IPS-20b (cell line): ENCODE results near the gene MMP20.

Source experiments
- H3K27ac ChIP-seq: one replicate; pipeline ENCODE4 v1.5.1; 2013; ENCODE audit warnings: low read length
- H3K27me3 ChIP-seq: 2 replicates; pipeline ENCODE4 v1.6.1; 2013; ENCODE audit warnings: mild to moderate bottlenecking, low read length, inconsistent platforms; ENCODE audit not compliant: insufficient read depth
- H3K36me3 ChIP-seq: 2 replicates; pipeline ENCODE4 v1.6.1; 2013; ENCODE audit warnings: low read depth, mild to moderate bottlenecking, inconsistent platforms, low read length, moderate library complexity; ENCODE audit not compliant: insufficient read depth
- H3K4me1 ChIP-seq: 2 replicates; pipeline ENCODE4 v1.6.1; 2013; ENCODE audit warnings: mild to moderate bottlenecking, control low read depth, inconsistent platforms, low read length, moderate library complexity; ENCODE audit not compliant: insufficient read depth
- H3K4me3 ChIP-seq: 2 replicates; pipeline ENCODE4 v1.5.1; 2013; ENCODE audit warnings: mild to moderate bottlenecking, low read length, inconsistent platforms
- H3K9ac ChIP-seq: 2 replicates; pipeline ENCODE4 v1.6.1; 2013; ENCODE audit warnings: low read depth, mild to moderate bottlenecking, inconsistent platforms, low read length, moderate library complexity
- H3K9me3 ChIP-seq: 2 replicates; pipeline ENCODE4 v1.6.1; 2013; ENCODE audit warnings: mild to moderate bottlenecking, low read depth, low read length, inconsistent platforms; ENCODE audit not compliant: insufficient read depth

The MMP20 gene

DNA sequence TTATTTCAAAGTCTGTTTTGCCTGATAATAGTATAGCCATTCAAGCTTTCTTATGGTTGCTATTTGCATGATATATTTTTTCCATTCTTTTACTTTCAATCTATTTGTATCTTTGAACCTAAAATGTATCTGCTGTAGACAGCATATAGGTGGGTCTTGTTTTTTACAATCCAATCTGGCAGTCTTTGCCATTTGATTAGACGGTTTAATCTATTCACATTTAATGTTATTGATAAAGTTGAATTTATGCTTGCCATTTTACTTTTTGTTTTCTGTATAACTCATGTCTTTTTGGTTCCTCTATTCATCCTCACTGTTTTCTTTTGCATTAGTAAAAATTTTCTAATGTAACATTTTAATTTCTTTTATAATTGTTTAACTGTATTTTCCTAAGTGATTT lies 37.4 kb downstream of the MMP20 start:
- Histone ChIP-seq H3K27ac (no peak overlapping the region), H3K4me3 (no peak overlapping the region), H3K9me3 (no peaks in the 10 kb centered on the region), H3K27me3 (no peaks in the 10 kb centered on the region), H3K36me3 (no peaks in the 10 kb centered on the region), H3K9ac (no peak overlapping the region), H3K4me1 (no peaks in the 10 kb centered on the region)

DNA sequence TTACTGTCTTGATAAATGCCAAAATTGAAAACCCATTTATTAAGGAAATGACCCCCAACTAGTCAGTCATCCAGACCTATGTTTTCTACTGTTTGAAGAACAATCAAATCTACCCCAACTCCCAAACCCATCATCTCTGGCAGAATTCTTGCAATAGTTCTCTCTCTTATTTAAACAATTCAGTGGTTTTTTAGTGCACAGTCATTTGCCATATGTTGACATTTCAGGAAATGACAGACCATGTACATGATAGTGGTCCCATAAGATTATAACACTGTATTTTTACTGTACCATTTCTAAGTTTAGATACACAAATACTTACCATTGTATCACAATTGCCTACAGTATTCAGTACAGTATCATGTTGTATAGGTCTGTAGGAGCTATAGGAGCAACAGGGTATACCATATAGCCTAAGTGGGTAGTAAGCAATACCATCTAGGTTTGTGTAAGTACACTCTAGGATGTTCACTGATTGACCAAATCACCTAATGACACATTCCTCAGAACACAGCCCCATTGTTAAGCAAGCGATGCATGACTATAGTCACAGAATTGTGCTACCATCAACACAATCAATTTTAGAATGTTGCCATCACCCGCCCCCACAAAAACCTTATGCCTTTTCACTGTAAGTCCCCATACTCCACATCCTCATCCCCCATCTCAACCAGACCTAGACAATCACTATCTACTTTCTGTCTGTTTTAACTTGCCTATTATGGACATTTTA lies 41.8 kb downstream of the MMP20 start:
- Histone ChIP-seq H3K27me3 (no peaks in the 10 kb centered on the region), H3K9me3 (no peaks in the 10 kb centered on the region), H3K27ac (no peak overlapping the region), H3K36me3 (no peaks in the 10 kb centered on the region), H3K4me1 (no peaks in the 10 kb centered on the region), H3K4me3 (no peak overlapping the region), H3K9ac (no peak overlapping the region)

DNA sequence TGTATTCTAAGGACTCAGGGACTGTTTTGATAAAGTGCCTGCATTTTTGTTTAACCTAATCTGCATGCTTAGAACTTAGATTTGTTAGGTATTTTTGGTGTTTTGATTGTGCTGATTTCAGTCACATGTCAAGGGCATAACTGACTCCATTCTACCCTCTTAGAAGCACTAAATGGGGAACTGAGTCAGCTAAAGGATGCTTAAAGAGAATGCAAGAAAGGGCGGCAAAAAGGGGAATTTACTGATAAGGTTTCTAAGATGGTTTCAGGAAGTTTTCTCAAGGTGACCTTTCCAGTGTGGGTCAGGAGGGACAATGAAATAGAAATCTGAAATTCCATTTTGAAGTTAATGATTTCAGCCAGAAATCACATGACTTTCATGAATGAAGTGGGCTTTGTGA lies 43.0 kb downstream of the MMP20 start:
- no peaks in the 10 kb centered on the region for H3K4me1 ChIP-seq
- no peak overlapping the region for H3K9ac ChIP-seq
- no peak overlapping the region for H3K4me3 ChIP-seq
- H3K36me3 ChIP-seq = no peaks in the 10 kb centered on the region
- no peaks in the 10 kb centered on the region for H3K9me3 ChIP-seq
- H3K27ac ChIP-seq = no peak overlapping the region
- H3K27me3 ChIP-seq = no peaks in the 10 kb centered on the region

DNA sequence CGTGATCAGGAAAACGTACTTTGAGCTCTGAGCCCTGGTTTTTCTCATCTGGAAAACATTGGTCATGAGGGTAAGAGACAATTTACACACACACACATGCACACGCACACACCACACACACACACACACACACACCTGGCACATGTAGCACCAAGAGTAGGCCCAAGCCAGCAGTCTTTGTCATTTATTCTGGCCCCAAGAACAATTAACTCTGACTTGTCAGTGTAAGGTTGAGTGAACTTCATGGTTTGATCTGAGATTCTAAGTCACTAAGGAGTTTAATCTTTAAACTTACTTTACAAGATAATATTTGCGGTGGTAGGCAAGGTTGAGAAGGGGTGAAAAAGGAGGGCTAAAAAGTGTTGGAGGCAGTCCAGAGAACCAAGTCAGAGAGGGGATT lies 44.1 kb downstream of the MMP20 start:
- Histone ChIP-seq H3K9me3 (no peaks in the 10 kb centered on the region), H3K4me1 (no peaks in the 10 kb centered on the region), H3K36me3 (no peaks in the 10 kb centered on the region), H3K4me3 (no peak overlapping the region), H3K27me3 (no peaks in the 10 kb centered on the region), H3K9ac (no peak overlapping the region), H3K27ac (no peak overlapping the region)

DNA sequence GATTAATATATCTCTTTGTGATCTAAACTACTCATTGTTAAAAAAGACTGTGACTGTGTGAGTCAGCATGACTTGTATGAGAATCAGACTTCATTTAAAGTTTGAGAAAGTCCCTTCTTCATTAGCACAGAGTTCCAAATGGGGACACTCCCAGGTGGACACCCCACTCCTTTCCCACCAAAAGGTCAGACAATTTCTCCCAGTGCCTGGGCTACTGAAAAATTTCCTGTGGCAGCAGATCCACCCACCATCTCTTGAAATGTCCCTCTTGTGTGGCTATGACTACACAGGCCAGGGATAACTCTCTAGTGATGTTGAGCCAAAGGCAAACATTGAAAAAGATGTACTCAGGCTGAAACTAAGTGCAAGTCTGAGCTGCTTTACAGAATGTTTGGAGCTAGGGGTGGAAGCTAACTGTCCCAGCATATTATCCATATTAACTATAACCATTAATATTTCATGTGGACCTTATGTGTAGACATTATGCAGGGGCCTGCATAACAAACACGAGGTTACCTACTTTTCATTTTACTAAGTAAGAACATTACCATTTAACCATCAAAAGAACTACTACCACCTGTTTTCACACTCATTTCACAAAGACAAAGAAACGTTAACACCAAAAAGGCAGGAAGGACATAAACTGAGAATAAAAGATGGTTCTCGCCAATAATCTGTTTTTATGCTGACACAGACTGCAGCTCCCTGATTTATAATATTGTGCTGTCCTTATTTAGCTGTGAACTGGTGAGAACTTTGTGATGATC lies 44.8 kb downstream of the MMP20 start:
- Histone ChIP-seq H3K27ac (no peak overlapping the region), H3K9me3 (no peaks in the 10 kb centered on the region), H3K36me3 (no peaks in the 10 kb centered on the region), H3K4me1 (no peaks in the 10 kb centered on the region), H3K4me3 (no peak overlapping the region), H3K27me3 (no peaks in the 10 kb centered on the region), H3K9ac (no peak overlapping the region)

DNA sequence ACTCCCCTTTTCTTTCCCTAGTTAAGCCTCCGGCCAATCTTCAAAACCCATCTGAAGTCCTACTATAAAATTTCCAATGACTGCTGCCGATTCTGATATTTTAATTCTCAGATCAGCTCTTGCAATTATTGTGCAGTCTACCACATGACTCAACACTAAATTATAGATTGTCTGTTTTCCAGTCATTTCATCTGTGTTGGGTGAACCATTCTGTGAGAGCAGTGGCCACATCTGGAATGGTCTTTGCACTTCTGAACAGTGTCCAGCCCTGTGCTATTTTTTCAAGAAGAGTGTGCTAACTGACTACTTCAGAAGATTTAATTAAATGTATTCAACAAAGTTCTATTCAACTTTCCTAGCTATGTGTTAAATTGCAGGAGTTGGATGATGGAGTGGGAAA lies 47.4 kb downstream of the MMP20 start:
- H3K4me1 ChIP-seq = no peaks in the 10 kb centered on the region
- H3K9ac ChIP-seq = no peak overlapping the region
- no peak overlapping the region for H3K4me3 ChIP-seq
- no peak overlapping the region for H3K27ac ChIP-seq
- H3K9me3 ChIP-seq = no peaks in the 10 kb centered on the region
- no peaks in the 10 kb centered on the region for H3K36me3 ChIP-seq
- H3K27me3 ChIP-seq = no peaks in the 10 kb centered on the region

DNA sequence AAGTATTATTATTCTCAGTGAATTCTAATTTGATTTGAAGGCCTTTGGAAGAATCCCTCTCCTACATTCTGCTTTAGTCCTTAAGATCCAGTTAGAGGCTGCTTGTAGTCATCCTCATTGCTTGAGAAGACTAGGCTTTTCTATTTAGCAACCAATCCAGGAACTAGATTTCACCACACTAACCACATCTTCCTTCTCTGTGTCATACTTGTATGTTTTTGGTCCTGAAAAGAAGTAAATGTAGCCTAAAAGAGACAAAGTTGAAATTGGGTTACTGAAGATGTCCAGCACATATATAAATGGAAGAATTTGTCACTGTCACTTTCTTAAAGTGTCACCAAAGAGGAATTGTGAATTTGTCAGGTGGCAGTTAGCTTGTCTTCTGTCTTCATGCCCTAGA lies 48.0 kb downstream of the MMP20 start:
- Histone ChIP-seq H3K9ac (no peak overlapping the region), H3K4me3 (no peak overlapping the region), H3K4me1 (no peaks in the 10 kb centered on the region), H3K36me3 (no peaks in the 10 kb centered on the region), H3K27ac (no peak overlapping the region), H3K27me3 (no peaks in the 10 kb centered on the region), H3K9me3 (no peaks in the 10 kb centered on the region)

DNA sequence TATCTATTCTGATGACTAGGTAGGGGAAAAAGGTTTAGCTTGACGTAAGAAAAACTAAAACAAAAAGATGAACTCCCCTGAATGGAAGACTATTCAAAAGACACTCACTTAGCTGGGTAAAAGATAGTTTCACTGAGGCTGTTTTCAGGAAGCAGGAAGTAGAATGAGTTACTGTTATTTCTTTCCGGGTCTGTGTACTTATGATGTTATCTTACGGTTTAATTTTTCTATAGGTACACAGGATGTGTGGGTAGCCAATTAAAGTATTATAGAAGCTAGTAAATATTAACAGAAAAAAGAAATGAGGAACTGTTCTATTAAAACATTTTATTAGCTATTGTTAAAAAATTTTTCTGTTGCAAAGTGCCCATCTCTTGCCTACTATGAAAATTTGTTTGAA lies 48.8 kb downstream of the MMP20 start:
- H3K4me3 ChIP-seq = no peak overlapping the region

DNA sequence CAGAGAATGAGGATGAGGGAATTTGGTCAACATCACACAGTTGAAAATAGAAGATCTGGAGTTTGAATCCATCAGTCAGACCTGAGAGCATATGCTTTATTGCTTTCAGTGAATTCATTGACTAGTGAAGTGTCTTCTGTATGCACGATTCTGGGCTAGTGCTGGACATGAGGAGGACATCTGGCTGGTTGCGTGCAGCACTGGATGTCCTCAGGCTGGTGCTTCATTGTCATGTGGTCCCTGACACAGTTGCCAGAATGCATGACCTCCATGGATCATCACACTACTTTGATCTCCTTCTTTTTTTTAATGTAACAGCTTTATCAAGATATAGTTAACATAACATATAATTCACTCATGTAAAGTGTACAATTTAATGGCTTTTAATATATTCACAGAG lies 50.1 kb downstream of the MMP20 start:
- H3K36me3 ChIP-seq = no peaks in the 10 kb centered on the region
- H3K9me3 ChIP-seq = no peaks in the 10 kb centered on the region
- H3K4me3 ChIP-seq = no peak overlapping the region
- no peak overlapping the region for H3K27ac ChIP-seq
- no peaks in the 10 kb centered on the region for H3K4me1 ChIP-seq
- no peaks in the 10 kb centered on the region for H3K27me3 ChIP-seq
- no peak overlapping the region for H3K9ac ChIP-seq

More for the DNA sequence above, 48.8 kb downstream of the MMP20 start:
- no peaks in the 10 kb centered on the region for H3K9me3 ChIP-seq
- no peaks in the 10 kb centered on the region for H3K36me3 ChIP-seq
- no peak overlapping the region for H3K27ac ChIP-seq
- no peaks in the 10 kb centered on the region for H3K27me3 ChIP-seq
- H3K9ac ChIP-seq = no peak overlapping the region
- no peaks in the 10 kb centered on the region for H3K4me1 ChIP-seq

DNA sequence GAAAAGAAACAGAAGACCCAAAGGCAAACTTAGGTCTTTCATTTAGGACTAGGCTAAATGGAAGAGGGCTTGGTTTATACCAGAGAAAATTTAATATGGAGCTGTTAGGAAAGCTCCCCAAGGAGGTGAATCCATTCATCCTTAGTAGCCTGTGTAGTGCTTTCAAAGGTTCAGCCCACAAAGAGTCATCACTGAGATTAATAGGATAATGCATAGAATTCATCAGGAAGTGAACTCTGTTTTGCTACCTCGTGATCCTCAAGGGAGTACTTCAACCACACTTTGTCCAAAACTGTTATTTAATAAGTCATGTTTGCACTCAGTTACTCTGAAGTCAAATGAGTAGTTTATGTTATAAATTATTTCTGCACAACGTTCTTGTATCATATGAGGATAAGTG lies 51.3 kb downstream of the MMP20 start:
- Histone ChIP-seq H3K27ac (no peak overlapping the region), H3K36me3 (no peaks in the 10 kb centered on the region), H3K27me3 (no peaks in the 10 kb centered on the region), H3K4me3 (no peak overlapping the region), H3K9me3 (peaks cover 4% of the 10 kb centered on the region; the same call in 1 of the 2 replicates), H3K9ac (no peak overlapping the region), H3K4me1 (no peaks in the 10 kb centered on the region)

DNA sequence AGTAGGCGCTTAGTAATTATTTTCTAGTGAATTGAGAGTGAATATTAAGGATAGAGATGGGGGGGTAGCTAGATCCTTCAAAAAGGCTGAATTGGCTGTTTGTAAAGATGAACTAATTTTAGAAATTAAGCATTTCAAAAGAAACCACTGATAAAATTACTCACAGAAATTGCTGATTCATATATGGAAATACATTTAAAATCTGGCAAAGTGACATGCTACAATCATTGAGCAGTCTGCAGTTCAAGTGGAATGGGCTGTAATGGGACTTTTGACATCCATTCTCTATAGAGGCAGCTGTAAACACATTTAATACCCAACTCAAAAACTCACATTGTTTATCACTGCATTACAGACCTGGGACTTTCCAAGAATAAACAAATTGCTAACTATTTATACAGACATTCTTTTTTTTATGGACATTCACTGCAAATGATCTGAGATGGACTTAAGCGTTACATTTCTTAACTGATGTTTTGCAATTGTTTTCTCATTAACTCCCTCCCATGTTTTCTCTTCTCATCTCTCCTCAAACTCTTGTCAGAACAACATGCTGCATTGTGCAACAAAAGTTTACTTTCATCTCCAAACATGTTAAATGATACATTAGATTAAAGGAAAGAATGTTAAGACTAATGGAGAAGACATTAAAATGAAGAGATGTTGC lies 52.4 kb downstream of the MMP20 start:
- Histone ChIP-seq H3K36me3 (no peaks in the 10 kb centered on the region), H3K9me3 (peaks cover 16% of the 10 kb centered on the region), H3K4me3 (no peak overlapping the region), H3K27ac (no peak overlapping the region), H3K9ac (no peak overlapping the region), H3K4me1 (no peaks in the 10 kb centered on the region), H3K27me3 (no peaks in the 10 kb centered on the region)

DNA sequence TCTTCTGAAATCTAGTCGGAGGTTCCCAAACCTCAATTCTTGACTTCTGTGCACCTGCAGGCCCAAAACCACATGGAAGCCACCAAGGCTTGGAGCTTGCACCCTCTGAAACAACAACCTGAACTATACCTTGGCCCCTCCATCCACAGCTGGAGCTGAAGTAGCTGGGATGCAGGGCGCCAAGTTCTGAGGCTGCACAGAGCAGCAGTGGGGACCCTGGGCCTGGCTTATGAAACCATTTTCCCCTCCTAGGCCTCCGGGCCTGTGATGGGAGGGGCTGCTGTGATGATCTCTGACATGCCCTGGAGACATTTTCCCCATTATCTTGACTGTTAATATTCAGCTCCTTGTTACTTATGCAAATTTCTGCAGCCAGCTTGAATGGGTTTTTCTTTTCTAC lies 56.3 kb downstream of the MMP20 start:
- Histone ChIP-seq H3K27ac (no peak overlapping the region), H3K4me3 (no peak overlapping the region)

More for the DNA sequence above, 56.3 kb downstream of the MMP20 start:
- no peaks in the 10 kb centered on the region for H3K4me1 ChIP-seq
- peaks cover 23% of the 10 kb centered on the region for H3K9me3 ChIP-seq
- no peaks in the 10 kb centered on the region for H3K27me3 ChIP-seq
- no peak overlapping the region for H3K9ac ChIP-seq
- no peaks in the 10 kb centered on the region for H3K36me3 ChIP-seq
